Keratinocyte (primary cell): ENCODE data around the gene YWHAB.
"Not testable (repeated sequence)": the region's sequence is repeated elsewhere in the genome, so short reads cannot be mapped to it uniquely, and the experiment has no call there.

Source experiments
- CTCF ChIP-seq, 3 experiments: IDR thresholded peaks in 1 of 3; conservative IDR thresholded peaks in 1 of 3; optimal IDR thresholded peaks in 1 of 3; 2 replicates in 2 of 3; 3 replicates in 1 of 3; pipeline versions ENCODE3 to v1.5.1; 2011; ENCODE audit warnings: low read length in 3 of 3, mild to moderate bottlenecking in 3 of 3, moderate library complexity in 2 of 3, control low read depth in 1 of 3, inconsistent platforms in 1 of 3; ENCODE audit not compliant: insufficient read depth in 2 of 3; ENCODE audit errors: extremely low read depth in 1 of 3
- EZH2 ChIP-seq: IDR thresholded peaks from one replicate; pipeline ENCODE4 v1.6.1; 2012; ENCODE audit warnings: inconsistent platforms, mild to moderate bottlenecking, low read length, moderate library complexity

- TF ChIP-seq CTCF (optimal IDR thresholded peaks at IDR 0.05 in 1 of 3, IDR thresholded peaks at IDR 0.05 in 1 of 3, conservative IDR thresholded peaks at IDR 0.05 in 1 of 3; ENCODE audit: extremely low read depth in 1 of 3, insufficient read depth in 2 of 3, low read length in 3 of 3); EZH2: not testable (repeated sequence)
These were observed 21.0 kb upstream of the YWHAB start for GRCh38 chr20:44864493-44864892.
